ENCODE measurements around the gene PSTK.

GRCh38 chr10:122992031-122992585 lies 11.9 kb downstream of the PSTK start:
- TF ChIP-seq CTCF (IDR thresholded peaks at IDR 0.05) (no peak), POLR2A (IDR thresholded peaks at IDR 0.05) (no peak), POLR2AphosphoS5 (IDR thresholded peaks at IDR 0.05) (no peak), EP300 (IDR thresholded peaks at IDR 0.05) (no peak)
